ENCODE measurements around the gene NOP14.
A peak's percentile ranks its signal among the peaks of the same experiment; 100 is the strongest.
"Not testable (repeated sequence)": the region's sequence is repeated elsewhere in the genome, so short reads cannot be mapped to it uniquely, and the experiment has no call there.

Gene NOP14

DNA sequence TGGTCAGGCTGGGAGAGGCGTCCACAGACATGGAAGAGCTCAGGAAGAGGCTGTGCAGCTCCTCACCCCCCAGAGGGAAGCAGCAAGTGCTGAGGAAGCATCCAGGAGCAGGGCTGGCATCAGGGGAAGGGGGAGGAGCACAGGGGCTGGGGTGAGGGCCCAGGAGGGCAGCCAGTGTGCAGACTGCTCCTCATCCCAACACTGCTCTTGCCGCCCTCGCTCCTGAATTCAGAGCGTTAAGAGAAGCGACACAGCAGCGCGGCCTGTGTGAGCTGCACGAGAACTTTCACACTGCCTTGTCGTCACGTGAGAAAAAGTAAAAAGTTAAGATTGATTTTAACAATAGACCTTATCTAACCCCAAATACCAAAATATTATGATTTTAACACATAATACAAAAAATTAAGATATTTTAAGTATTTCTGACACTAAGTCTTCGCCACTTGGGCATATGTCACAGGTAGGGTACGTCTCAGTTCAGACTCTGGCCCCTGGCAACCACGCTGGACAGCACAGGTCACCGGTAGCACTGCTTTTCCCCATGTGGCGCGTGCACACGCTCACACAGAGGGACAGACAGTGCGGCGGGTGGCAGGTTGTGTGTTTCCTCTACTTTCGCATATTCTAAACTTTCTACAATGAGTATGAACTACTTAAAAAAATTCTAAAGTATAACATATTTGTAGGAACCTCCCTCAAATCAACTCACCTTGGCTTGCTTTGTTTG, 19.7 kb downstream of the NOP14 start:
- DNase-seq (ENCODE audit: low read depth in 4 of 4, low spot score in 1 of 4) = no peak

DNA sequence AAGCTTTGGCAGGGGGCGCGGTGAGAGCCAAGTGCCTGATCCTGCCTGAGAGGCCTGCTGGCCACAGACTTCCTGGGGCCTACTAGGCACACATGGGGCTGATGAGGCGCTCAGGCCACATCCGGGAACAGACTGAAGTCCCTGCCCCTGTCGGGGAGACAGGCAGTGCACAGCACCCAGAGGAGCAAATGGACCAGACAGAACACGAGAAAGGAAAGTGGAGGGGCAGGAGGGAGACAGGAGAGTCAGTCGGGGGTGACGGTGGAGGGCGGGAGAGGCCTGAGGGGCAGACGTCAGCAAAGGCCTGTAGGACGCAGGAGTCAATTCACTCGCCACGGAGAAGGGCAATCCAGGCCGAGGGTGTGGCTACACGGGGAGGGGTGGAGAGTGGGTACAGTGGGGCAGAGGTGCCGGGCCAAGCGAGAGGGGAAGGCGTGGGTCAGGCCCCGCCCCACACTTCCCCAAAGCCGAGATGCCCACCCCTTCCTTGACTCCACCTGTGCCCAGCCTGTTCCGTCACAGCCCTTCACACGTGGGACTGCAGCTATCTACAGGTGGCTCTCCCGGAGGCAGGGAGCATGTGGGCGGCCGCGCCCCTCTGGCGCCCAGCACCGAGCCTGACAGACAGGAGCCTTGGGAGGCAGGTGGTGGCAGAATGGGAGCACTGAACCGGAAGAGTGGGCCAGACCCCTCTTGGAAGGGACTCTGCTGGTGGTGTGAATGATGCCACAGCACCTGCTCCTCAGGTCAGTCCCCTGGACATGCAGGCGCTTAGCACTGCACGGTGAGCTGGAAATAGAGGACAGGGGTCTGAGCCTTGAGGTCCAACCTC, 20.5 kb downstream of the NOP14 start:
- no peak for DNase-seq (ENCODE audit: low read depth in 4 of 4, low spot score in 1 of 4)

DNA sequence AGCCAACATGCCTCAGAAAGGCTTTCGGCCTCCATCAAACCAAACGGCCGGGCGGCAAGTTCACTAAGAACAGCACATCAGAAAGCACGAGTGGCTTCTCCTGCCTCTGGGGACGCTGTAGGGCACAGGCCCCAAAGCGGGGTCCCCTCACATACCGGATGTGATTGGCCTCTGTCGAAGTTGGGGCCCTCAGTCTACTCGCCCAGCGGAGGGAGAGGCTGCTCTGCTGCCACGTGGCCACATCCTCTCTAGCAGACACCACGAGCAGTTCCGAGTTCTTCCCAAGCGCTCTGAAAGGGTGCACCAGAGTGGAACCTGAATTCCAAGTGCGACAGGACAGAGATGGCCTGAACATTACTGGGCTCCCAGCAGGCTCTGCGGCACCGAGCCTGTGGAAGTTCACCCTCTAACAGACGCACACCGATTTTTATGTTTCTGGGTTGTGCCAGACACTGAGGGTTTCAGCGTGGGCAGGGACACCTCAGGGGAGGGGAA, 21.1 kb downstream of the NOP14 start:
- DNase-seq (ENCODE audit: low read depth in 4 of 4, low spot score in 1 of 4) = no peak

DNA sequence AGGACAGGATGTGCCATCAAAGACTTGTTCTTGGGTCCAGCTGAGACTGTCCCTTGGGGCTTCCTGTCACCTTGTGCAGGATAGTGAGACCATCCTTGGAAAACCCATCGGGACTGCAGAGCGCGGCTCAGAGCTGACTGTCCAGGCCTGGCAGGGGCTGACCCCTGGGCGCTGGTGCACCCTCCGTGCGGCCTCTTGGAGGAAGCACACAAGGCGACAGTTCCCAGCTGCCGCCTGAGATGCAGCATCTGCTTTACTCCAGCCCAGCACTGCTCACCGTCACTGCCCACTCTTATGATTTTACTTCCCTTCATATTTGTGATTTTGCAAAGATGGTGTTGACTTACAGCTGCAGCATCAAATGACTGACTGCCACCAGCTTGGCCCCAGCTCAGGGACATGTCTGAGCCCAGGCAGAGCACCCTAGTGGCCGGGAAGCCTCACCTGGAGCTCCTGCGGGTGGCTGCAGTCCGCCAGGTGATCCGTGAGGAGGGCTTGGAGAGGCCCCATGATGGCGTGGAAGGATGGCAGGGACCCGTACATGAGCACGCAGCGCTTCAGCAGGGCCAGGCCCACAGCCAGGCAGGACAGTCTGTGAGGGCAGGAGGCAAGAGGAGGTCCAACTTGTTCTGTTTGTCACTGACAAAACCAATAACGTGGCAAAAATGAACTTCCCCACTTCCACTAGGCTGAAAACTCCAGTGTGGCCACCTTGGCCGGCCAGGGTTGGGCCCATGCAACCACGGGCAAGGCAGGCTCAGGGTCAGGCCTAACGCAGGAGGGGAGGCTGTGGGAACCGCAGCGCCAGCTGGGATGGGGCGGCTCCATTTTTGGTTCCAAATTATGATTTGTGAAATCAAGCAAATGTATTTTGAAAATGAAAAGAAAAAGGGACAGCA, 21.8 kb downstream of the NOP14 start:
- no peak for DNase-seq (ENCODE audit: low read depth in 4 of 4, low spot score in 1 of 4)

DNA sequence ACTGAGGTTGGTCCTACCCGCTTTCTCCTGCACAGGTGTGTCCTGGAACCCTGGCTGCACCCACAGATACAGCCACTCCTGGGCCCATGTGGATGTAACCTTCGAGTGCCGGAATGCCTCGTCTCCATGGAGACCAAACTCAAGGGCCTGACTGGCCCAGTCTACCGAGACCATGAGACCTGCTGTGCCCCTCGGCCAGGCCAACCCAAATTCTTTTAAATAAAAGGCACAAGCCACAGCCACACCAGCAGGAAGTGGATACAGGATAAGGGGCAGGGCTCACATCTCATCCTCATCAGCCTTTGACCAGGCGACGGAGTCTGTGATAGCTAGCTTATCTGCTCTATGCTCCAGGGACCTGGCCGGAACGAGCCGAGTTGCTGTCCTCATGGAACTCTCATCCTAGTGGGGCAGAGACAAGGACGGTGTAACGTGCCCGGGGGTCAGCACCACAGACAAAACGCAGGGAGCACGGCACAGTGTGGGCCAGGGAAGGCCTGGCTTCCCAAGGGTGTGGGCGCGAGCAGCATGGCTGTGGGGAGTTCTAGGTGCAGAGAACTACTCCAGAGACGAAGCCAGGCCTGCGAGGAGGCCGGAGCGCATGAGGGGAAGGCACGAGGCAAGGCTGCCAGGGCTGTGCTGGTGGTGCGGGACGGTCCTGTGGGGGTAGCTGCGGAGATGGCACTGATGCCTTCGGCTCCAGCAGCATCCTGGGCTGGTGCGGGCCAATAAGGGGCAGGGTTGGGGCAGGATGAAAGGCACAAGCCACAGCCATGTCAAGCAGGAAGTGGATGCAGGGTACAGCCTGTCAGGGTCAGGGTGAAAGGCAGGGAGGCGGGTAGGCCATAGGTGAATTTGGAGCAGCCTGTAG, 22.7 kb downstream of the NOP14 start:
- no peak for DNase-seq (ENCODE audit: low read depth in 4 of 4, low spot score in 1 of 4)

DNA sequence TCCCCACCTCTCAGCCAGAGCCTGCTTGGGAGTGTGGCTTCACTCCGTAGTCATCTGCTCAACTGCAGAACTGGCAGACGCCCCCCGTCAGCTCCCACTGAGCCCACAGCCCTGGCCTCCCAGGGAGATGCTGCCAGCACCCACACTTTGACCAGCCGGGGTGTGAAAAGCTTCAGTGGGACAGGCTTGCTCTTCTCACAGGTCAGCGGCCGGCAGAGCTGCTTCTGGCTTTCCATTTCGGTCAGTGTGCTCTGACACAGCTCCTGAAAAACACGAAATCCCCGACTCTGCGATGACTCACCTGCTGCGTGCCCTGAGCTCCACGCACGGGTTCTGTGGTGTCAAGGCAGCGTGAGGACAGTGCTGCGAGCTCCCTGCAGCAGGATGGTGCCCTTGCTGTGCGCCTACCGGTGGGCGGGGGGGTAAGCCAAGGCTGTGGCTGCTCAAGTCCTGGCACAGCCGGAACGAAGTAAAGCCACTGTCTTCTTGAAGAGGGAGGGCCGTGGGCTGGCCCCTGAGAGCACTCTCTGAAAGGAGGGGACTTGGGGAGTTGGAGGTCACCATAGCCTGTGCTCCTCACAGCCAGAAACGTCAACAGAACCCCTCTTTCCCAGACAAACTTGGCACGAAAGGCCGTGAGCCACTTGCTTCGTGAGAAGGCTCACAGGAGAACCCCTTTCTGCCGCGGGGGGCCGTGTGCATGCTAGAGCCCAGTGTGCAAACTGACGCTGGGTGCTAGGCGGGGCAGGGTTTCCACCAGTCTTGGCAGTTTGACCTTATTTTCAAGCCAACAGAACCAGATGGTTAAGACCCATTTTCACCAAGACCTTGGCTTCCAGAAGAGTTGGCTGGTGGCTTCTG, 23.6 kb downstream of the NOP14 start:
- no peak for DNase-seq (ENCODE audit: low read depth in 4 of 4, low spot score in 1 of 4)

DNA sequence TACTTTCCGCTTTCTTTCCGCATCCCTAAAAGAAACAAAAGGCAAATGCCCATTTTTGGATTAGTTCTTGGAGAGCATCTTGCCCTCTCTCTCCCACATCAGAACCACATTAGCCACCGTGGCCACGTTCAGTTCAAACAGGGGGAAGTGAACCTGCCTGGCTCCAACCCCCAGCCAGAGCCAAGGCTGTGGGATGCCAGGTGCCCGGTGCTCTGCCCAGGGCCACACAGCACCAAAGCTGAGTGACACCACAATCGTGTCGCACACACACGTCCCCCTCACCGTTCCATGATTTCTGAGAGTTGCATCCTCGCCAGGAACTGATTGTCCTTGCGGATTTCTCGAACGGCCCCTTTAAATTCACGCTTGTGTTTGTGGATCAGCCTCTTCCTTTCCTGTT, 24.3 kb downstream of the NOP14 start:
- no peak for DNase-seq (ENCODE audit: low read depth in 4 of 4, low spot score in 1 of 4)

DNA sequence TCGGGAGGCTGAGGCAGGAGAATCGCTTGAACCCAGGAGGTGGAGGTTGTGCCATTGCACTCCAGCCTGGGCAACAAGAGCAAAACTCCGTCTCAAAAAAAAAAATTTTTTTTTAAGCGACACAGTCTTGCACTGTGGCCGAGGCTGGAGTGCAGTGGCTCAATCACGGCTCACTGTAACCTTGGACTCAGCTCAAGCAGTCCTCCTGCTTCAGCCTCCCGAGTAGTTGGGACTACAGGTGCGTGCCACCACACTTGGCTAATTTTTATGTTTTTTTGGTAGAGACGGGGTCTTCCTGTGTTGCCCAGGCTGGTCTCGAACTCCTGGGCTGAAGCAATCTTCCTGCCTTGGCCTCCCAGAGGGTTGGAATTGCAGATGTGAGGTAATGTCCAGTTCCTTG, 24.8 kb downstream of the NOP14 start:
- DNase-seq (ENCODE audit: low read depth in 4 of 4, low spot score in 1 of 4) = not testable (repeated sequence)

DNA sequence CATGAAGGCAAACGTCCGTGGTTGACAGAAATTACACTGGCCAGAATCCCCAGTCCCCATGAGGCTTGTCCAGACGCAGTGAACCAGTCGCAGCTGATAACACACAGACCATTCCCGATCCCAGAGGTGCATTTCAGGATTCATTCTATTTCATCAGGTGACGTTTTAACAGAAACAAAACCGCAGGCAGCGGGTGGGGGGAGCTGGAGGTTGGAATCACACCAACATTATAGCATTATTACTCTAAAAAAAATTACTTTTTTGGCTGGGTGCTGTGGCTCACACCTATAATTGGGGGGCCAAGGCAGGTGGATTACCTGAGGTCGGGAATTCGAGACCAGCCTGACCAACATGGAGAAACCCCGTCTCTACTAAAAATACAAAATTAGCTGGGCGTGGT, 25.2 kb downstream of the NOP14 start:
- no peak for DNase-seq (ENCODE audit: low read depth in 4 of 4, low spot score in 1 of 4)

DNA sequence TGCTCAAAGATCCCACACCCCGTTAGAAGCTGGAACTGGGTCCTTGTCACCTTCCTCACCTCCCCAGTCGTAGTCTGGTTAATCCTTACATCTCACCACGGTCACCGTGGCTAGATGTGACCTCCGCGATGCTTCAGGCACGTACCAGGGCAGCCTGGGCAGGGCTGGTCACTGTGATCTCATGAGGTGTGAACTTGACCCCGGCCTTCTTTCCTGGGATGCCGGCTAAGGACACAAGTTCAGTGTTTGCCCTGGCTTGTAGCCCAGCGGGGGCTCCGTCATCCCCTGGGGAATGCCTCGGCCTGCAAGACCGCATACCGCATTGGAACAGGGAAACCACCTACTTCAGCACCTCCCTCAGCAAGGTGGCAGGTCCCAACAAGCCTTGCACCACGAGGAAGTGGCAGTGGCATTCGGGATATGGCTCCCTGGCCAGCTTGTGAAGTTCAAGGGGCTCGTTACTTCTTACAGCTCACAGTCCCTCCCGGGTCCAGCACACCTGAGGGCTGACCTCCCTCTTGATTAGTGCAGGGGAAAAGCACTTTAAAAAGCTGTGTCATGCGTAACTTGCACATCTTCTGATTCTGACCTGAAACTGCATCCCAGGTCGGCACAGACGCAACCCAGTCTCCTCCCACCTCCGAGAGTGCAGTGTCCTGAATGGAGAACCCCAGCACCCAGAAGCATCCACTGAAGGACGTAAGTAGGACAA, 25.9 kb downstream of the NOP14 start:
- DNase-seq (ENCODE audit: low read depth in 4 of 4, low spot score in 1 of 4) = no peak

DNA sequence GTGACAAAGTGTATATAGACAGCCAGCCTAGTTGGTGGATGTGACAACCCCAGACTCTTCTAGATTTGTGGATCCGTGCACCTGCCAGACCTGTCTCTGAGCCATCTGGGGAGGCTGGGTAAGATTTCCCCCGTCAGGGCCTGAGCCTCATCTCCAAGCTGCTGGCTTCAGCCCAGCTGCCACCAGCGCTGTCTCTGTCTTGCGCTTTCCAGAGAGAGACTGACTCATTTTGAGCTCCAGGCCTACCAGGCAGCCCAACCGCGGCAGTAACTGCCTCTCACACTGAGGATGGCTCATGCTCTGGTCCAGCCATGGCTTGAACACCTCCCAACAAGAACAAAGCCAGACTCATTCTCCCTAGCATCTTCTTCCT, 26.4 kb downstream of the NOP14 start:
- DNase-seq (ENCODE audit: low read depth in 4 of 4, low spot score in 1 of 4) = peak in 1 of 4 experiments; percentile 50

DNA sequence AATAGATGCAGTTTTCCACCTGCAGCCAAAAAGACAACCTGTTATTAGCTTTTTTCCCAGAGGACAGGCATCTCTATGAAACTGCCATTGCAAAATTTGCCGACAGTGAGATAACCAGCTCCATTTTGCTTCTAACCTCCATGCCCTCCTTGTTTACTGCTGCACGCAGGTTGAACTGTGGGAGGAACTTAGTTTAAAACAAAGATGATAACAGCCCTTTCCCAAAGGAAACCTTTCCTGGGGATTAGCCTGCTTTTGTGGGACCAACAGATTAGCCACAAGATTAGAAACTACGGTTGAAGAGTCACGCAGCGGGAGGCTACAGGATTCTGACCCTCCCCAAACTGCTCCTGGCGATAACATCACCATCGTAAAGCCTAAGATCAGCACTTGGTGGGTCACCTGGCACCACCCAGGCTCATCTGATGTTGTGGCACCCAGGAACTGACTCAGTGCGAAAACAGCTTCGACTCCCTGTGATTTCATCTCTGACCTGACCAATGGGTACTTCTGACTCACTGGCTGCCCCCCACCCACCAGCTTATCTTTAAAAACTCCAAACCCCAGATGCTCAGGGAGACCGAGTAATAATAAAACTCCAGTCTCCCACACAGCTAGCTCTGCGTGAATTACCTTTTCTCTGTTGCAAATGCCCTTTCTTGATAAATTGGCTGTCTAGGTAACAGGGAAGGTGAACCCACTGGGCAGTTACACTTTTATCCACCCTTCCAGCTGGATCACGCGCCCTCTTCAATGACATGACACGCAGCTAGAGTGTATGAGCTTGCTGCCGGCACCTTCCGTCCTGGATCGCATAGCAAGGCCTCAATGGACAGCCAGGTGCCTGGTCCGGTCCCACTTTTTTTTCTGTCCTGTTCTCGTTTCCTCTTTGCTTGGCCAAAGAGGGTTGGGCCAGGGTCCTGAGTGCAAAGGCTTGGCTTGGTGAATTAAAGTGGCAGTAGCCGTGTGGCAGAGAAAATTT, 27.2 kb downstream of the NOP14 start:
- peak in 3 of 4 experiments; percentile 41 to 74 (median 41) for DNase-seq (ENCODE audit: low read depth in 4 of 4, low spot score in 1 of 4)

DNA sequence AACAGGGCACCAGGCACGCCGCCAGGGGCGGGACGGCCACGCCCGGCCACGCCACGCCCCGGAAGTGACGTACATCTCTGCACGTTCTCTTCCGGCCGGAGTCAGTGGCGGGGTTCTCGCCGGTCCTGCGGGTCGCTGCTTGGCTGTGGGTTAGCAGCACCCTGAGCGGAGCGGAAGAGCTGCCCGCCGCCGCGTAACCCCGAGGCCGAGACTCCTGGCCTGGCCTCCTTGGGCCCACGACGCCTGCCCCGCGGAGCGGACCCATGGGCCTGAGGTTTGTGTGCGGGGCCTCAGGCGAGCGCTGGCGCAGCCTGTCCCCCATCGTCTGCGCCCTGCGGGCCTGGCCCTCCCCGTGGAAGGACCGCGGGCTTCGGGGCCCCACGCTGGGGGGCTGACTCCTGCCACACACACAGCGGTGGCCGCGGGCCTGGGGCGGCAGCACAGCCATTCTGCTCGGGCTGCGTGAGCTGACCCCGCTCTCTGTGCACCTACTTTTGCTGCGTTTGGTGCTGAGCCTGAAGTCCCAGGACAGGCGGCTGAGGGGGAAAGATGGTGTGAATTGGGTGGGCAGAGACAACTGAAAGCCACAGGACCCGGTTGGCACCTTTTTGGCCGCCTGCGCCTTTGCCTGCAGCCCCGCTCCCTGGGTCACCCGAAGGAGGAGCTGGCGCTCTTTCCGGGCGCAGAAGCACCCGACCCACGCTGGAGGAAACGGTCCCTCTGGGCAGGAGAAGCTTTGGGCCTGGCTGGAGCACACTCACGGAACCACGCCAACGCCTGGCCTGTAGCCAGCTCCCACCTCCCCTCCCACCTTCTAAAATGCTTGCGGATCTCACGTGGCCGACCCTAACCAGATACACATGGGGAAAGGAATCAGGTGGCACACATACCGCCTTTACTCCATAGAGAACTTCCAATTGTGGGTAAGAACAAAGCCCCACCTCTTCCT, 28.1 kb downstream of the NOP14 start:
- peak; percentile 97 to 99 (median 98) for DNase-seq (ENCODE audit: low read depth in 4 of 4, low spot score in 1 of 4)

DNA sequence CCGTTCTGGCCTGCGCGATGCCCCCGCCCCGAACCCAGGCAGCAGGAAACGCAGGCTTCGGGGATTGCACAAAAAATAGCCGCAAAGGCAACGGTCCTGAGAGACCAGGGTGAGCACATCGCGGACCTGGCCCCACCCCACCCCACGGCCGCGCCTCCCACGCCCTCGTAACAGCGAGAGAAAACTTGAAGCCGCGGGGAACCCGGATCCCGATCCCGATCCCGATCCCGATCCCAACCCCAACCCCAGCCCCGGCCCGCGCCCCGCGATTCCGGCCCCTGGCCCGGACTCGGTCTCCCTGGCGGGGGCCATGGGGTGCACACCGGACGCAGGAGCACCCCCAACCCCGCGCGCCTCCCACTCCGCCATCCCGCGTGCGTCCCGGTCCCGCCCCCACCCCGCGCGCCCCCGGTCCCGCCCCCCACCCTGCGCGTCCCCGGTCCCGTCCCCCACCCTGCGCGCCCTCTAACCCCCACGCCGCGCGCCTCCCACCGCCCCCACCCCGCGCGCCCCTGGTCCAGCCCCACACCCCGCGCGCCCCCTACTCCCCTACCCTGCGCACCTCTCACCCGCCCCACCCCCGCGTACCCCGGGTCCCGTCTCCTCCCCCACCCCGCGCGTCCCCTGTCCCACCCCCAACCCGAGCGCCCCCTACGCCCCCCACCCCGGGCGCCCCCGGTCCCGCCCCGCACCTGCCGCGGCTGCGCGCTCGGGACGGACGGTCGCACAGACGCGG, 29.0 kb downstream of the NOP14 start:
- peak in 1 of 4 experiments; percentile 38 for DNase-seq (ENCODE audit: low read depth in 4 of 4, low spot score in 1 of 4)

DNA sequence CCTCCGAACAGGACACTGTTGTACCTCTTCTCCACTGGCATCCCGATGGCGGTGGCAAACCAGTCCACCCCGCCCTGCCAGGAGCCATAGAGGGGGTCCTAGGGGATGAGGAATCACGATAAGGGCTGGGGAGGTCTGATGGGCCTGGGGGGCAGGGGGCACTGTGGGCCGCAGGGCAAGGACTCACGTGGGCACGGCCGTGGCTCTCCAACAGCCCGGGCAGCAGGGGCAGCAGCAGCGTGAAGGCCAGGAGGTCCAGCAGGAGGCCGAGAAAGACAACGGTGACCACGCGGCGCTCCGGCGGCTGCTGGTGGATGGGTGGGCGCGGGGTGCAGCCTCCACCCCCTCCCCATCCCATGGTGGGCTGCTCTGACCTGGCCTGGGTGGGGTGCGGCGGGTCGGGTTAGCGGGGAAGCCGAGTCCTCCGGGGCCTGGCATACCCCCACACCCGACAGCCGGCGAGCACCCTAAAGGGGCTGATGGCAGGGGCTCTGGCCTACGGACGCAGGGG, 29.6 kb downstream of the NOP14 start:
- DNase-seq (ENCODE audit: low read depth in 4 of 4, low spot score in 1 of 4) = no peak

Measured in stimulated activated CD4-positive, alpha-beta T cell treated with anti-CD3 and anti-CD28 coated beads, Interleukin-1b, Interleukin-23, amount 100 ng/mL, for 24 hours (primary cell).